HEK293T (cell line): ENCODE data around the gene HIGD1B.

Experiments
- BHLHE40 ChIP-seq: fragments of 450-650 bp; IDR thresholded peaks from 2 replicates; pipeline ENCODE4 v1.6.1; 2016; ENCODE audit warnings: mild to moderate bottlenecking, moderate library complexity, borderline replicate concordance
- FOXA1 ChIP-seq: fragments of 450-650 bp; IDR thresholded peaks from 2 replicates; pipeline ENCODE4 v1.6.1; 2016; ENCODE audit warnings: mild to moderate bottlenecking
- HDGF ChIP-seq: fragments of 450-650 bp; IDR thresholded peaks from 2 replicates; pipeline ENCODE4 v1.6.1; 2017; ENCODE audit warnings: antibody characterized with exemption, borderline replicate concordance
- NFRKB ChIP-seq: fragments of 450-650 bp; IDR thresholded peaks from 2 replicates; pipeline ENCODE4 v1.6.1; 2016; ENCODE audit warnings: mild to moderate bottlenecking, moderate library complexity
- SP1 ChIP-seq: fragments of 450-650 bp; IDR thresholded peaks from 2 replicates; pipeline ENCODE4 v1.6.1; 2017
- ZNF384 ChIP-seq: fragments of 450-650 bp; IDR thresholded peaks from 2 replicates; pipeline ENCODE4 v1.6.1; 2016

GRCh38 chr17:44878627-44879221 lies 31.0 kb downstream of the HIGD1B start:
- TF ChIP-seq BHLHE40 (no peak), NFRKB (no peak), HDGF (no peak), FOXA1 (no peak), SP1 (no peak), ZNF384 (no peak)
